Keratinocyte (primary cell): Measurements from ENCODE around the gene SYT2. TPM values are rescaled to one million over a fixed set of nuclear protein-coding genes. Genes with fewer than 3 reads are reported as not detected.
A peak's percentile ranks its signal among the peaks of the same experiment; 100 is the strongest.

ENCODE experiments used
- DNase-seq: peaks from one replicate; pipeline ENCODE4 v3.0.0-alpha.2; 2011; ENCODE audit warnings: low read depth, missing footprints, low spot score
- FAIRE-seq: peaks from 2 replicates; lab custom pipeline; 2011; peaks lifted over from hg19 to GRCh38; lab: Jason Lieb, UNC
- H2AFZ ChIP-seq: 2 replicates; pipeline ENCODE4 v1.6.0; 2012; ENCODE audit warnings: low read length, control low read depth, inconsistent platforms; ENCODE audit not compliant: control insufficient read depth
- H3K27ac ChIP-seq: 2 replicates; pipeline ENCODE4 v1.5.1; 2011; ENCODE audit warnings: low read length; ENCODE audit not compliant: control insufficient read depth, insufficient read depth
- H3K27me3 ChIP-seq: 3 replicates; pipeline ENCODE4 v1.6.0; 2011; ENCODE audit warnings: low read length; ENCODE audit not compliant: control insufficient read depth, insufficient read depth; ENCODE audit errors: extremely low read depth
- H3K36me3 ChIP-seq, 2 experiments: 2 replicates in 1 of 2; 3 replicates in 1 of 2; pipeline ENCODE4 v1.5.1; 2011; ENCODE audit warnings: low read length in 2 of 2, mild to moderate bottlenecking in 1 of 2; ENCODE audit not compliant: control insufficient read depth in 2 of 2, insufficient read depth in 2 of 2; ENCODE audit errors: extremely low read depth in 1 of 2
- H3K4me1 ChIP-seq: 3 replicates; pipeline ENCODE4 v1.5.1; 2011; ENCODE audit warnings: low read length; ENCODE audit not compliant: control insufficient read depth, insufficient read depth; ENCODE audit errors: extremely low read depth
- H3K4me2 ChIP-seq: 3 replicates; pipeline ENCODE4 v1.6.0; 2011; ENCODE audit warnings: low read depth, low read length; ENCODE audit not compliant: control insufficient read depth, insufficient read depth; ENCODE audit errors: extremely low read depth
- H3K4me3 ChIP-seq, 3 experiments: fragments of 200-600 bp in 1 of 3; sonication (generic) in 1 of 3; 2 replicates in 2 of 3; 3 replicates in 1 of 3; pipeline ENCODE4 v1.5.1; 2011 to 2016; ENCODE audit warnings: low read length in 3 of 3, mild to moderate bottlenecking in 3 of 3, control low read depth in 2 of 3, inconsistent platforms in 1 of 3, low read depth in 1 of 3, mixed read lengths in 1 of 3, mixed run types in 1 of 3, moderate library complexity in 1 of 3; ENCODE audit not compliant: control insufficient read depth in 2 of 3, insufficient read depth in 2 of 3; ENCODE audit errors: extremely low read depth in 1 of 3
- H3K79me2 ChIP-seq: 2 replicates; pipeline ENCODE4 v1.6.0; 2012; ENCODE audit warnings: low read length; ENCODE audit not compliant: control insufficient read depth, insufficient read depth
- H3K9ac ChIP-seq: 3 replicates; pipeline ENCODE4 v1.6.0; 2011; ENCODE audit warnings: low read length; ENCODE audit not compliant: control insufficient read depth, insufficient read depth; ENCODE audit errors: extremely low read depth
- H3K9me1 ChIP-seq: 3 replicates; pipeline ENCODE4 v1.6.0; 2011; ENCODE audit warnings: low read length; ENCODE audit not compliant: control insufficient read depth, insufficient read depth; ENCODE audit errors: extremely low read depth
- H3K9me3 ChIP-seq: 2 replicates; pipeline ENCODE4 v1.5.1; 2012; ENCODE audit warnings: low read depth, low read length; ENCODE audit not compliant: control insufficient read depth
- H4K20me1 ChIP-seq: 3 replicates; pipeline ENCODE4 v1.6.0; 2011; ENCODE audit warnings: low read length; ENCODE audit not compliant: control insufficient read depth, insufficient read depth; ENCODE audit errors: extremely low read depth
- EZH2 ChIP-seq: IDR thresholded peaks from one replicate; pipeline ENCODE4 v1.6.1; 2012; ENCODE audit warnings: inconsistent platforms, mild to moderate bottlenecking, low read length, moderate library complexity
- dilution Hi-C: fragments of 300-500 bp; cut with MboI; formaldehyde crosslinking; loops from one replicate; pipeline ENCODE4 v1.7.0; 2020; ENCODE audit warnings: low sequenced_read_pairs; ENCODE audit not compliant: extremely low pct_ligation_motif_present
- polyA plus RNA-seq, 5 experiments: library from polyadenylated mRNA; depleted of rRNA in 3 of 5; stranded (reverse) in 3 of 5; stranded (forward) in 1 of 5; unstranded in 1 of 5; fragments of >200 nt; gene quantifications; 1 replicate in 1 of 5; 2 replicates in 3 of 5; 3 replicates in 1 of 5; pipeline versions ENCODE4 v1.2.1 to v1.2.3, GENCODE V29; 2011 to 2012; ENCODE audit warnings: missing spikeins in 2 of 5, low read depth in 1 of 5, low replicate concordance in 1 of 5
- TF ChIP-seq, protein P1 (sequence below), 3 experiments: IDR thresholded peaks in 1 of 3; conservative IDR thresholded peaks in 1 of 3; optimal IDR thresholded peaks in 1 of 3; 2 replicates in 2 of 3; 3 replicates in 1 of 3; pipeline versions ENCODE3 to v1.5.1; 2011; ENCODE audit warnings: low read length in 3 of 3, mild to moderate bottlenecking in 3 of 3, moderate library complexity in 2 of 3, control low read depth in 1 of 3, inconsistent platforms in 1 of 3; ENCODE audit not compliant: insufficient read depth in 2 of 3; ENCODE audit errors: extremely low read depth in 1 of 3

SYT2 gene
- polyA plus RNA-seq, 1 donor (not counting 4 experiments of a cell fraction or from before 2014, with no cell fraction given), result not detected

DNA sequence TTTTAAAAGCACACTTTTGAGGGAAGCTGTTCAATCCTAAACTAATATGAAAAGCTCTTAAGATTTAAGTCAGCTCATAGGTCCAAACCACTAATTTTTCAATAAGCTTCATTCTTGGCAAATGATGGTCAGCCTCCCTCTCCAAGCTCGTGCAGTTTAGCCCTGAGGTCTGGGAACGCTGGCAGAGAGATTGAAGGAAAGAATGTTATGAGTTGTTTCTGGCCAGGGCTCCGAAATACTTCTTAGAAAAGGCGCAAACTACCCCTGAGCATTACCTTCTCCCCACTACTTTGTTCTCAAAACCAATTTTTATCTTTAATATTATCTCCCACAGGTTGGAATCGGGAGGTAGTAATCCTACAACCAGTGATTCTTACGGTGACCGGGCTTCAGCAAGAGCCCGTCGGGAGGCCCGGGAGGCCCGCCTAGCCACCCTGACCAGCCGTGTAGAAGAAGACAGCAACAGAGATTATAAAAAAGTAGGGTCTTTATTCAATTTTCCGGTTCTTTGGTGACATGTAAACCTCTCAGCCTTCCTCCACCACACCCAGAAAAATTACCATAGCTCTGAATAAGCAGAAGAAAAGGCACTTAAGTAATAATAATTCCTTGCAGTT, 147.7 kb downstream of the SYT2 start:
- H3K9me1 ChIP-seq, result no peaks in the 10 kb centered on the region
- peaks cover 0 to 3% of the 10 kb centered on the region in 2 experiments for H3K36me3 ChIP-seq
- no peak overlapping the region for H2AFZ ChIP-seq
- peaks cover 4% of the 10 kb centered on the region for H3K4me1 ChIP-seq
- no peak overlapping the region for H3K4me2 ChIP-seq
- no peak for TF ChIP-seq EZH2
- TF ChIP-seq, protein P1, sequence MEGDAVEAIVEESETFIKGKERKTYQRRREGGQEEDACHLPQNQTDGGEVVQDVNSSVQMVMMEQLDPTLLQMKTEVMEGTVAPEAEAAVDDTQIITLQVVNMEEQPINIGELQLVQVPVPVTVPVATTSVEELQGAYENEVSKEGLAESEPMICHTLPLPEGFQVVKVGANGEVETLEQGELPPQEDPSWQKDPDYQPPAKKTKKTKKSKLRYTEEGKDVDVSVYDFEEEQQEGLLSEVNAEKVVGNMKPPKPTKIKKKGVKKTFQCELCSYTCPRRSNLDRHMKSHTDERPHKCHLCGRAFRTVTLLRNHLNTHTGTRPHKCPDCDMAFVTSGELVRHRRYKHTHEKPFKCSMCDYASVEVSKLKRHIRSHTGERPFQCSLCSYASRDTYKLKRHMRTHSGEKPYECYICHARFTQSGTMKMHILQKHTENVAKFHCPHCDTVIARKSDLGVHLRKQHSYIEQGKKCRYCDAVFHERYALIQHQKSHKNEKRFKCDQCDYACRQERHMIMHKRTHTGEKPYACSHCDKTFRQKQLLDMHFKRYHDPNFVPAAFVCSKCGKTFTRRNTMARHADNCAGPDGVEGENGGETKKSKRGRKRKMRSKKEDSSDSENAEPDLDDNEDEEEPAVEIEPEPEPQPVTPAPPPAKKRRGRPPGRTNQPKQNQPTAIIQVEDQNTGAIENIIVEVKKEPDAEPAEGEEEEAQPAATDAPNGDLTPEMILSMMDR (optimal IDR thresholded peaks at IDR 0.05 in 1 of 3, IDR thresholded peaks at IDR 0.05 in 1 of 3, conservative IDR thresholded peaks at IDR 0.05 in 1 of 3; ENCODE audit: extremely low read depth in 1 of 3, insufficient read depth in 2 of 3, low read length in 3 of 3), result no peak
- no peaks in the 10 kb centered on the region for H4K20me1 ChIP-seq
- DNase-seq (no peak), FAIRE-seq (no peak)
- no peak overlapping the region for H3K4me3 ChIP-seq
- dilution Hi-C loops, result no loop called here
- no peaks in the 10 kb centered on the region for H3K79me2 ChIP-seq
- no peak overlapping the region for H3K9ac ChIP-seq
- H3K9me3 ChIP-seq, result no peaks in the 10 kb centered on the region
- H3K27me3 ChIP-seq, result no peaks in the 10 kb centered on the region
- H3K27ac ChIP-seq, result no peak overlapping the region

DNA sequence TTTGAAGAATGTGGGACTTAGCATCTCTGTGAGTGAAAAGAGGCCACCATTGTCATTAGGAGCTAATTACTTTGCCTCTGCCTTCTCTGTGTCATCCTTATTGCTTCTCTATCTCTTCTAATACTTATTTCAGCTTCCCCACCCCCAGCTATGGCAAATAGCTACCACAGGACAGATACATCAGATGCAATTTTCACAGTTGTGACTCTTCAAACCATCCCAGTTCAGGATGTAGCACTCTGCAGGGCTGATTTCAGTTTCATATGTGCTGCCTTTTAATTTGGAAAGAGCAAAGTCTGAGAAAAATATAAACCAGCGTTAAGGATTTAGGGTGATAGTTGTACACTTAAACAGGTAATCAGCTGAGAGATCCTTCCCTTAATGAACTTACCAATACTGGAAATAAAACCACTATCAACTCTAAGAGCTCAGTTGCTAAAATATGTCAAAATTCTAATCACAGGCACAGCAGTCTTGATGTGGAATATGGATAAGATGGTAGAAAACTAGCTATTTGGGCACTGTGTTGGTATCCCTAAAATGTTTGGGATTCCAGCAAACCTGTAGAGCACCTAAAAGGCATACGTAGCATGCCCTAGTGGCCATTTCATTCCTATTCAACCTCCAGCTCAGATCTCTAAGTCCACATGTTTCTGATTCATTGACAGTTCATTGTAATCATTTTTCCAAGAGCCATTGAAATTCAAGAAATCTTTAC, 148.4 kb downstream of the SYT2 start:
- H3K9me3 ChIP-seq, result no peaks in the 10 kb centered on the region
- dilution Hi-C loops, result no loop called here
- TF ChIP-seq, protein P1 (optimal IDR thresholded peaks at IDR 0.05 in 1 of 3, IDR thresholded peaks at IDR 0.05 in 1 of 3, conservative IDR thresholded peaks at IDR 0.05 in 1 of 3; ENCODE audit: extremely low read depth in 1 of 3, insufficient read depth in 2 of 3, low read length in 3 of 3), result peak; percentile 14 to 37 (median 32)
- no peak for TF ChIP-seq EZH2

More for the DNA sequence above, 148.4 kb downstream of the SYT2 start:
- no peak overlapping the region for H3K27ac ChIP-seq
- H3K4me2 ChIP-seq, result no peak overlapping the region
- H3K79me2 ChIP-seq, result no peaks in the 10 kb centered on the region
- FAIRE-seq (no peak), DNase-seq (no peak)
- no peaks in the 10 kb centered on the region for H3K27me3 ChIP-seq
- H3K36me3 ChIP-seq, result peaks cover 0 to 3% of the 10 kb centered on the region in 2 experiments
- no peaks in the 10 kb centered on the region for H3K9me1 ChIP-seq
- no peaks in the 10 kb centered on the region for H3K4me1 ChIP-seq
- H2AFZ ChIP-seq, result no peak overlapping the region
- no peak overlapping the region for H3K4me3 ChIP-seq
- H3K9ac ChIP-seq, result no peak overlapping the region
- no peaks in the 10 kb centered on the region for H4K20me1 ChIP-seq
